SK-N-SH treated with all-trans-retinoic acid at 6 μM for 48 hours (cell line): ENCODE measurements around the gene SCGB3A1.

Experiments used
- ATAC-seq: fragments of 200-7000 bp; cut with Tn5 transposase; 3 replicates; pipeline ENCODE4 v1.9.1; 2020; ENCODE audit warnings: mild to moderate bottlenecking, moderate library complexity
- ARNTL ChIP-seq: fragments of 450-650 bp; formaldehyde crosslinking; IDR thresholded peaks from 2 replicates; pipeline ENCODE4 v1.5.0; 2020; ENCODE audit warnings: low read depth, mild to moderate bottlenecking, moderate library complexity, borderline replicate concordance
- BACH2 ChIP-seq: fragments of 250-450 bp; sonication (Bioruptor Pico); IDR thresholded peaks from 2 replicates; pipeline ENCODE4 v1.9.0; 2021; ENCODE audit warnings: mild to moderate bottlenecking, borderline replicate concordance
- CSDC2 ChIP-seq: fragments of 250-450 bp; sonication (Bioruptor Pico); IDR thresholded peaks from 2 replicates; pipeline ENCODE4 v1.5.0; 2020; ENCODE audit warnings: mild to moderate bottlenecking, moderate library complexity
- CSRNP3 ChIP-seq: fragments of 250-450 bp; sonication (Bioruptor Pico); IDR thresholded peaks from 2 replicates; pipeline ENCODE4 v1.5.1; 2021; ENCODE audit warnings: mild to moderate bottlenecking, moderate library complexity
- ESRRG ChIP-seq: fragments of 250-450 bp; sonication (Bioruptor Pico); IDR thresholded peaks from 2 replicates; pipeline ENCODE4 v1.6.1; 2021; ENCODE audit warnings: mild to moderate bottlenecking
- GLIS3 ChIP-seq: fragments of 250-450 bp; sonication (Bioruptor Pico); IDR thresholded peaks from 2 replicates; pipeline ENCODE4 v1.5.0; 2020; ENCODE audit warnings: mild to moderate bottlenecking, moderate library complexity
- ISL1 ChIP-seq: fragments of 250-450 bp; sonication (Bioruptor Pico); IDR thresholded peaks from 2 replicates; pipeline ENCODE4 v2.1.2; 2022; ENCODE audit warnings: mild to moderate bottlenecking, moderate library complexity
- OSR1 ChIP-seq: fragments of 250-450 bp; sonication (Bioruptor Pico); IDR thresholded peaks from 2 replicates; pipeline ENCODE4 v1.8.0; 2022; ENCODE audit warnings: moderate library complexity, mild to moderate bottlenecking, inconsistent platforms
- PATZ1 ChIP-seq: fragments of 250-450 bp; sonication (Bioruptor Pico); IDR thresholded peaks from 2 replicates; pipeline ENCODE4 v1.8.0; 2020; ENCODE audit warnings: mild to moderate bottlenecking, moderate library complexity, borderline replicate concordance
- POU6F1 ChIP-seq: fragments of 250-450 bp; sonication (Bioruptor Pico); IDR thresholded peaks from 2 replicates; pipeline ENCODE4 v1.8.0; 2021; ENCODE audit warnings: low read depth, mild to moderate bottlenecking, moderate library complexity, borderline replicate concordance
- RARB ChIP-seq: fragments of 250-450 bp; sonication (Bioruptor Pico); IDR thresholded peaks from 2 replicates; pipeline ENCODE4 v1.8.0; 2021; ENCODE audit warnings: mild to moderate bottlenecking, moderate library complexity
- SNAI2 ChIP-seq: fragments of 250-450 bp; sonication (Bioruptor Pico); IDR thresholded peaks from 2 replicates; pipeline ENCODE4 v1.5.0; 2020; ENCODE audit warnings: mild to moderate bottlenecking, moderate library complexity
- TCF4 ChIP-seq: fragments of 250-450 bp; sonication (Bioruptor Pico); IDR thresholded peaks from 2 replicates; pipeline ENCODE4 v1.8.0; 2021; ENCODE audit warnings: mild to moderate bottlenecking, moderate library complexity, borderline replicate concordance
- TOX ChIP-seq: fragments of 250-450 bp; sonication (Bioruptor Pico); IDR thresholded peaks from 2 replicates; pipeline ENCODE4 v1.8.0; 2021; ENCODE audit warnings: mild to moderate bottlenecking, moderate library complexity, borderline replicate concordance
- ZC3H10 ChIP-seq: fragments of 250-450 bp; sonication (Bioruptor Pico); IDR thresholded peaks from 2 replicates; pipeline ENCODE4 v1.5.1; 2021; ENCODE audit warnings: mild to moderate bottlenecking, moderate library complexity
- ZFP3 ChIP-seq: fragments of 250-450 bp; sonication (Bioruptor Pico); IDR thresholded peaks from 2 replicates; pipeline ENCODE4 v1.5.0; 2020; ENCODE audit warnings: mild to moderate bottlenecking, moderate library complexity
- ZFP30 ChIP-seq: fragments of 450-650 bp; formaldehyde crosslinking; IDR thresholded peaks from 2 replicates; pipeline ENCODE4 v1.5.0; 2022; ENCODE audit warnings: mild to moderate bottlenecking, moderate library complexity
- ZNF565 ChIP-seq: fragments of 450-650 bp; formaldehyde crosslinking; conservative IDR thresholded peaks from 2 replicates; pipeline ENCODE4 v1.5.0; 2020; ENCODE audit warnings: low read depth, mild to moderate bottlenecking, moderate library complexity
- ZNF70 ChIP-seq: fragments of 450-650 bp; formaldehyde crosslinking; IDR thresholded peaks from 2 replicates; pipeline ENCODE4 v1.5.0; 2020; ENCODE audit warnings: mild to moderate bottlenecking, moderate library complexity
- ZNF8 ChIP-seq: fragments of 450-650 bp; formaldehyde crosslinking; IDR thresholded peaks from 2 replicates; pipeline ENCODE4 v1.5.0; 2020; ENCODE audit warnings: mild to moderate bottlenecking, moderate library complexity
- TF ChIP-seq, protein P1 (sequence below): fragments of 250-450 bp; sonication (Bioruptor Pico); IDR thresholded peaks from 2 replicates; pipeline ENCODE4 v1.5.1; 2020; ENCODE audit warnings: low read depth, mild to moderate bottlenecking, moderate library complexity
- TF ChIP-seq, protein P2 (sequence below): fragments of 250-450 bp; sonication (Bioruptor Pico); IDR thresholded peaks from 2 replicates; pipeline ENCODE4 v1.5.0; 2020; ENCODE audit warnings: mild to moderate bottlenecking, moderate library complexity

Gene SCGB3A1

DNA sequence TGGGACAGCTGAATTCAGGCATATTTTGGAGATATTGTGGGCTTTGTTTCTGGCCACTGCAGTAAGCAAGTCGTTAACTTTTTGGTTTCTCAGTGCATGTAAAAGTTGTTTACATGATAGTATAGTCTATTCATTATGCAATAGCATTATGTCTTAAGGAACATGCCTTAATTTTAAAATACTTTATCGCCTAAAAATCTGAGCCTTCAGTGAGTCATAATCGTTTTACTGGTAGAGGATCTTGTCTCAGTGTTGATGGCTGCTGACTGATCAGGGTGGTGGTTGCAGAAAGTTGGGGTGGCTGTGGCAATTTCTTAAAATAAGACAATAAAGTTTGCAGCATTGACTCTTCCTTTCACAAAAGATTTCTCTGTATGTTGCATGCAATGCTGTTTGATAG, 5.1 kb downstream of the SCGB3A1 start:
- no peak for TF ChIP-seq BACH2 (CRISPR knock-in tag)
- no peak for TF ChIP-seq PATZ1 (CRISPR knock-in tag)
- ATAC-seq: no peak

DNA sequence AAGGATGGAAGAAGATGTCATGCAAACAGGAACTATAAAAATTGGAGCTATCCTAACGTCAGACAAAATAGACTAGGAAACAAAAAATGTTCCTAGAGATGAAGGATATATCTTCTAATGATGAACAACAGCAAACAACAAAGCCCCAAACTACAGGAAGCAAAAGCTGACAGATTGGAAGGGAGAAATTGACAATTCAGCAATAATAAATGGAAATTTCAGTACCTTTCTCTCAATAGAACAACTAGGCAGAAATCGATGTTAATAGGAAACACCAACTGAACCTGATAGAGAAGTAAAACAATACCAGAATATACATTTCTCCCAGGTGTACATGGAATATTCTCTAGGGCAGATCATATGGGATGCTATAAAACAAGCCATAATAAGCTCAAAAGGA, 7.6 kb downstream of the SCGB3A1 start:
- no peak for ATAC-seq
- TF ChIP-seq ZNF565 (CRISPR knock-in tag): no peak
- no peak for TF ChIP-seq ISL1 (CRISPR knock-in tag)
- TF ChIP-seq ZFP3 (CRISPR knock-in tag): no peak
- TF ChIP-seq GLIS3 (CRISPR knock-in tag): no peak
- no peak for TF ChIP-seq RARB (CRISPR knock-in tag)
- TF ChIP-seq ZNF8 (CRISPR knock-in tag): no peak
- TF ChIP-seq TCF4: no peak
- TF ChIP-seq BACH2 (CRISPR knock-in tag): no peak
- no peak for TF ChIP-seq TOX (CRISPR knock-in tag)
- no peak for TF ChIP-seq ZC3H10 (CRISPR knock-in tag)
- no peak for TF ChIP-seq ESRRG
- TF ChIP-seq CSDC2: no peak
- no peak for TF ChIP-seq ZFP30
- TF ChIP-seq SNAI2 (CRISPR knock-in tag): no peak
- no peak for TF ChIP-seq CSRNP3 (CRISPR knock-in tag)
- no peak for TF ChIP-seq ARNTL (CRISPR knock-in tag)
- TF ChIP-seq OSR1 (CRISPR knock-in tag): no peak
- TF ChIP-seq, protein P1, sequence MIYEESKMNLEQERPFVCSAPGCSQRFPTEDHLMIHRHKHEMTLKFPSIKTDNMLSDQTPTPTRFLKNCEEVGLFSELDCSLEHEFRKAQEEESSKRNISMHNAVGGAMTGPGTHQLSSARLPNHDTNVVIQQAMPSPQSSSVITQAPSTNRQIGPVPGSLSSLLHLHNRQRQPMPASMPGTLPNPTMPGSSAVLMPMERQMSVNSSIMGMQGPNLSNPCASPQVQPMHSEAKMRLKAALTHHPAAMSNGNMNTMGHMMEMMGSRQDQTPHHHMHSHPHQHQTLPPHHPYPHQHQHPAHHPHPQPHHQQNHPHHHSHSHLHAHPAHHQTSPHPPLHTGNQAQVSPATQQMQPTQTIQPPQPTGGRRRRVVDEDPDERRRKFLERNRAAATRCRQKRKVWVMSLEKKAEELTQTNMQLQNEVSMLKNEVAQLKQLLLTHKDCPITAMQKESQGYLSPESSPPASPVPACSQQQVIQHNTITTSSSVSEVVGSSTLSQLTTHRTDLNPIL: no peak
- TF ChIP-seq POU6F1 (CRISPR knock-in tag): no peak

DNA sequence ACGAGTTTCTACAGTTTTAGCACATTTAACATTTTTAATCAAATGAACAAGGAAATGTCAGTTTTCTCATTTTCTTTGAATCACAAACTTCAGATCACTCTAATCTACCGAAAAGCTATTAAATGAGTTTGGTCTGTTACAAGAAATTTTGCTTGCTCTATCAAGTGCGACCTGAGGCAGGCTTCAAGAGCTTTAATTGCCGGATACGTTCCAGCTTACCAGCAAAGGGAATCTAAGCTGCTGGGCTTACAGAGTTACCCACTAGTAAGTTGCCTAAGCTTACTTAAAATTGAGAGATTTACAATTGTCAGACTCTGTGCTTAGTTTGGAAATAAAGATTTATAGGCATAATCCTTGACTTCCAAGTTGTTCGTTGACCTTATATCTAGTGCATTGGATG, 10.6 kb downstream of the SCGB3A1 start:
- ATAC-seq: no peak
- no peak for TF ChIP-seq ZNF70 (CRISPR knock-in tag)
- TF ChIP-seq, protein P1: no peak
- no peak for TF ChIP-seq ESRRG
- no peak for TF ChIP-seq ZC3H10 (CRISPR knock-in tag)
- no peak for TF ChIP-seq ZNF565 (CRISPR knock-in tag)
- TF ChIP-seq, protein P2, sequence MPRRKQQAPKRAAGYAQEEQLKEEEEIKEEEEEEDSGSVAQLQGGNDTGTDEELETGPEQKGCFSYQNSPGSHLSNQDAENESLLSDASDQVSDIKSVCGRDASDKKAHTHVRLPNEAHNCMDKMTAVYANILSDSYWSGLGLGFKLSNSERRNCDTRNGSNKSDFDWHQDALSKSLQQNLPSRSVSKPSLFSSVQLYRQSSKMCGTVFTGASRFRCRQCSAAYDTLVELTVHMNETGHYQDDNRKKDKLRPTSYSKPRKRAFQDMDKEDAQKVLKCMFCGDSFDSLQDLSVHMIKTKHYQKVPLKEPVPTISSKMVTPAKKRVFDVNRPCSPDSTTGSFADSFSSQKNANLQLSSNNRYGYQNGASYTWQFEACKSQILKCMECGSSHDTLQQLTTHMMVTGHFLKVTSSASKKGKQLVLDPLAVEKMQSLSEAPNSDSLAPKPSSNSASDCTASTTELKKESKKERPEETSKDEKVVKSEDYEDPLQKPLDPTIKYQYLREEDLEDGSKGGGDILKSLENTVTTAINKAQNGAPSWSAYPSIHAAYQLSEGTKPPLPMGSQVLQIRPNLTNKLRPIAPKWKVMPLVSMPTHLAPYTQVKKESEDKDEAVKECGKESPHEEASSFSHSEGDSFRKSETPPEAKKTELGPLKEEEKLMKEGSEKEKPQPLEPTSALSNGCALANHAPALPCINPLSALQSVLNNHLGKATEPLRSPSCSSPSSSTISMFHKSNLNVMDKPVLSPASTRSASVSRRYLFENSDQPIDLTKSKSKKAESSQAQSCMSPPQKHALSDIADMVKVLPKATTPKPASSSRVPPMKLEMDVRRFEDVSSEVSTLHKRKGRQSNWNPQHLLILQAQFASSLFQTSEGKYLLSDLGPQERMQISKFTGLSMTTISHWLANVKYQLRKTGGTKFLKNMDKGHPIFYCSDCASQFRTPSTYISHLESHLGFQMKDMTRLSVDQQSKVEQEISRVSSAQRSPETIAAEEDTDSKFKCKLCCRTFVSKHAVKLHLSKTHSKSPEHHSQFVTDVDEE: no peak
- TF ChIP-seq GLIS3 (CRISPR knock-in tag): no peak
- TF ChIP-seq BACH2 (CRISPR knock-in tag): no peak
- TF ChIP-seq ARNTL (CRISPR knock-in tag): no peak
- TF ChIP-seq ZFP30: no peak
- no peak for TF ChIP-seq ZNF8 (CRISPR knock-in tag)
- no peak for TF ChIP-seq POU6F1 (CRISPR knock-in tag)
- no peak for TF ChIP-seq OSR1 (CRISPR knock-in tag)
- no peak for TF ChIP-seq PATZ1 (CRISPR knock-in tag)
- TF ChIP-seq CSRNP3 (CRISPR knock-in tag): no peak
